Skeletal muscle satellite cell (primary cell): Measurements from ENCODE around the gene DDR1. TPM values are rescaled to one million over a fixed set of nuclear protein-coding genes. Genes with fewer than 3 reads are reported as not detected.

ENCODE experiments used
- H3K27me3 ChIP-seq: 2 replicates; pipeline ENCODE4 v1.7.0; 2013; ENCODE audit warnings: low read length; ENCODE audit not compliant: control insufficient read depth, insufficient read depth
- H3K36me3 ChIP-seq: 2 replicates; pipeline ENCODE4 v1.7.0; 2013; ENCODE audit warnings: mild to moderate bottlenecking, control low read depth, low read length; ENCODE audit not compliant: insufficient read depth
- H3K4me1 ChIP-seq: 2 replicates; pipeline ENCODE4 v1.7.0; 2013; ENCODE audit warnings: low read length; ENCODE audit not compliant: control insufficient read depth, insufficient read depth
- H3K4me2 ChIP-seq: 2 replicates; pipeline ENCODE4 v1.7.0; 2013; ENCODE audit warnings: mild to moderate bottlenecking, low read length
- H3K4me3 ChIP-seq: 2 replicates; pipeline ENCODE4 v1.7.0; 2013; ENCODE audit warnings: low read length
- H3K9ac ChIP-seq: 2 replicates; pipeline ENCODE4 v1.7.0; 2013; ENCODE audit warnings: mild to moderate bottlenecking, low read depth, low read length, moderate library complexity
- H3K9me3 ChIP-seq: replicated peaks from 2 replicates; pipeline ENCODE4 v1.7.0; 2013; ENCODE audit warnings: mild to moderate bottlenecking, control low read depth, low read length
- total RNA-seq: library from RNA; depleted of rRNA; stranded (reverse); fragments of >200 nt; gene quantifications from 2 replicates; pipeline ENCODE4 v1.2.3, GENCODE V29; 2012; rRNA removed

The DDR1 gene
- total RNA-seq = 3.8 and 3.9 TPM in 2 replicates

DNA sequence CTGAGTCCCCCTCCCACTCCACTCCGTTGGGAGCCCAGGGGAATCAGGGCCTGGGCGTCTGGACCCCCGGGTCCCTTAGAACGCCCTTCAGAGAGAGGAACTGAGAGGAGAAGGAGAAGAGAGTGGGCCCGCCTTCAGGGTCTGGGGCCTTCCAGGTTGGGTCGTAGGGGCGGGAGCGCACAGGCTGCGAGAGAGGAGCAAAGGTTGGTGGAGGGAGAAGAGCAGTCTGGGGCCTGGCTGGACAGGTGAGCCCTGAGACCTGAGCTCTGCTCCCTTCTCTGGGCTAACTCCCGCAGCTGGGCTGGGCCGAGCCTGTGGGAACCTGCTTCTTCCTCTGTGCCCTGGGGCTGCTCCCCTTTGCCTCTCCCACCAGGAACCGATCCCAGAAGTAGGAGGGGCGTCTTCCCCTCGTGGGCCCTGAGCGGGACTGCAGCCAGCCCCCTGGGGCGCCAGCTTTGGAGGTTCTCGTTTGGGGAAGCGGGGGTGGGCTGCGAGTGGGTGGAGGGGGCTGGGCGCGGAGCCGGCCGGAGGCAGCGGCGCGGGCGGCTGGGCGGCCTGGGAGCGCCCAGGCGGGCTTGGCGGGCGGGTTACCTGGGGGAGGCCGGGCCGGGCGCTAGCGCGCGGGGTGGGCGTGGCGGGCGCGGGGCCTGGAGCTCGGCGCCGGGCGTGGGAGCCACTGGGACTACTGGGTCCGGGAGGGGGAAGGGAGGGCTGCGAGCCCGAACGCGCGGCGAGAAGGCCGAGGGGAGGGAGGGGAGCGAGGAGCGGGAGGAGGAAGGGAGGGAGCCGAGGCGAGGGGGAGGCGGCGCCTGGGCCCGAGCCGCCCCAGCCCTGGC lies at the start of gene DDR1:
Gene DDR1, plus strand, starts transcription at position 835 of the 836 bp plus-strand sequence. CDS start 4,211 bp downstream, outside the sequence.
- no peaks in the 10 kb centered on the region for H3K36me3 ChIP-seq
- H3K4me2 ChIP-seq = peak within 1 kb of the TSS; percentile 90
- H3K4me3 ChIP-seq = peak within 1 kb of the TSS; percentile 80
- peaks cover 50% of the 10 kb centered on the region for H3K4me1 ChIP-seq
- no peaks in the 10 kb centered on the region for H3K27me3 ChIP-seq
- H3K9me3 ChIP-seq = no peaks in the 10 kb centered on the region
- peak within 1 kb of the TSS; percentile 80 for H3K9ac ChIP-seq

GRCh38 chr6:30834646-30835045 lies 49.7 kb upstream of the DDR1 start:
- H3K4me3 ChIP-seq = no peak overlapping the region
- H3K9ac ChIP-seq = no peak overlapping the region
- no peak overlapping the region for H3K4me2 ChIP-seq
- no peaks in the 10 kb centered on the region for H3K36me3 ChIP-seq
- H3K4me1 ChIP-seq = peaks cover 19% of the 10 kb centered on the region
- H3K27me3 ChIP-seq = peaks cover 13% of the 10 kb centered on the region
- no peaks in the 10 kb centered on the region for H3K9me3 ChIP-seq

GRCh38 chr6:30835576-30835975 lies 48.7 kb upstream of the DDR1 start:
- Histone ChIP-seq H3K4me2 (no peak overlapping the region), H3K27me3 (peaks cover 13% of the 10 kb centered on the region), H3K9me3 (no peaks in the 10 kb centered on the region), H3K36me3 (no peaks in the 10 kb centered on the region), H3K4me3 (no peak overlapping the region), H3K4me1 (peaks cover 19% of the 10 kb centered on the region), H3K9ac (no peak overlapping the region)

GRCh38 chr6:30836431-30836866 lies 47.9 kb upstream of the DDR1 start:
- no peak overlapping the region for H3K4me3 ChIP-seq
- H3K27me3 ChIP-seq = peaks cover 9% of the 10 kb centered on the region
- H3K9ac ChIP-seq = no peak overlapping the region
- peaks cover 19% of the 10 kb centered on the region for H3K4me1 ChIP-seq
- H3K36me3 ChIP-seq = no peaks in the 10 kb centered on the region
- no peaks in the 10 kb centered on the region for H3K9me3 ChIP-seq
- H3K4me2 ChIP-seq = peak overlapping the region; percentile 27

DNA sequence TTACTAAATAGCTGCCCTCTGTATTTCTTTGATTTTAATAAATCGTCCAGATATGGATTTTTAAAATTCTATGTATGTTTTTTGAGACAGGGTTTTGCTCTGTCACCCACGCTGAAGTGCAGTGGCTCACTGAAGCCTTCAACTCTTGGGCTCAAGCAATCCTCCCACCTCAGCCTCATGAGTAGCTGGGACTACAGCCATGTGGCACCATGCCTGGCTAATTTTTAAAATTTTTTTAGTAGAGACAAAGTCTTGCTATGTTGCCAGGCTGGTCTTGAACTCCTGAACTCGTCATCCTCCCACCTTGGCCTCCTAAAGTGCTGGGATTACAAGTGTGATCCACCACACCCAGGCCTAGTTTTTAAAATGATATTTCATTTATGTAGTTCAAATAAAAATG lies 47.4 kb upstream of the DDR1 start:
- Histone ChIP-seq H3K9ac (no peak overlapping the region), H3K36me3 (no peaks in the 10 kb centered on the region), H3K4me3 (no peak overlapping the region), H3K9me3 (no peaks in the 10 kb centered on the region), H3K27me3 (peaks cover 5% of the 10 kb centered on the region), H3K4me2 (peak overlapping the region; percentile 27), H3K4me1 (peaks cover 19% of the 10 kb centered on the region)

GRCh38 chr6:30837432-30837831 lies 46.9 kb upstream of the DDR1 start:
- Histone ChIP-seq H3K27me3 (peaks cover 3% of the 10 kb centered on the region), H3K4me2 (no peak overlapping the region), H3K36me3 (no peaks in the 10 kb centered on the region), H3K9me3 (no peaks in the 10 kb centered on the region), H3K9ac (no peak overlapping the region), H3K4me1 (peaks cover 19% of the 10 kb centered on the region), H3K4me3 (no peak overlapping the region)

DNA sequence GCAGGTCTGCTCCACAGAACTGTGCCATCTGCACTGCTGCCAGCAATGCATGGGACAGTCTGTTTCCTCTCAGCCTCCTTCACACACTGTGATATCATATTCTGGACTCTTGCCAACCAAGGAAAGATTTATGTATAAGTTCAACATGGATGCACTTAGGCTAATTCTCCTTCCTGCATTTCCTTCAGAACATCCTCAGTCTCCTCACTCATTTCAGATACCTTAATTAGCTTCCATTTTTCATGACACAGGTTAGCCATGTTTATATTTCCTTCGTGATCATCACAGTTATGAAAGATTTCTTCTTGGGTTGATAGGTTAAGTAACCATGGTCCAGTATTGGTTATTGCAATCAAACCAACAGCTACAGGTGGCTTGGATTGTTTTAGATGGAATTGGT lies 46.4 kb upstream of the DDR1 start:
- Histone ChIP-seq H3K4me2 (no peak overlapping the region), H3K36me3 (no peaks in the 10 kb centered on the region), H3K9me3 (no peaks in the 10 kb centered on the region), H3K9ac (no peak overlapping the region), H3K27me3 (no peaks in the 10 kb centered on the region), H3K4me1 (peaks cover 19% of the 10 kb centered on the region), H3K4me3 (no peak overlapping the region)

DNA sequence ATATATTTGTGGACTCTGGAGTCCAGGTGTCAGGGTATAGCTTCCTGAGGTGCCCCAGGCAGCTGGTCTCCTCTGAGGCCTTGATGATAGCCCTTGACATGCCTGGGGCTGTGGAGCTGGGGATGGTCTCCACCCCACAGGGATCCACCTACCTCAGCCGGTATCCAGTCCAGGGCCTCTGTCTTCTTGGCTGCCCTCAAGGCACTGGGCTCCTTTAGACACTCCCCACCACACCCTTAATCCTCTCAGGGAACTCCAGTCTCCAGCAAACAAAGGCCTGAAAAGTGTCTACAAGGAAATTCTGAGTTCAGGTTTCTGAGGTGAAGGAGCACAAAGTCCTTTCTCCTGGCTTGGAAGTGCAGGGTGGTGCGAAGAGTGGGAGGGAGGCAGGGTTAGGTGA lies 44.6 kb upstream of the DDR1 start:
- Histone ChIP-seq H3K4me2 (no peak overlapping the region), H3K9ac (no peak overlapping the region), H3K4me3 (no peak overlapping the region), H3K4me1 (peaks cover 33% of the 10 kb centered on the region), H3K27me3 (peaks cover 16% of the 10 kb centered on the region), H3K9me3 (no peaks in the 10 kb centered on the region), H3K36me3 (no peaks in the 10 kb centered on the region)

DNA sequence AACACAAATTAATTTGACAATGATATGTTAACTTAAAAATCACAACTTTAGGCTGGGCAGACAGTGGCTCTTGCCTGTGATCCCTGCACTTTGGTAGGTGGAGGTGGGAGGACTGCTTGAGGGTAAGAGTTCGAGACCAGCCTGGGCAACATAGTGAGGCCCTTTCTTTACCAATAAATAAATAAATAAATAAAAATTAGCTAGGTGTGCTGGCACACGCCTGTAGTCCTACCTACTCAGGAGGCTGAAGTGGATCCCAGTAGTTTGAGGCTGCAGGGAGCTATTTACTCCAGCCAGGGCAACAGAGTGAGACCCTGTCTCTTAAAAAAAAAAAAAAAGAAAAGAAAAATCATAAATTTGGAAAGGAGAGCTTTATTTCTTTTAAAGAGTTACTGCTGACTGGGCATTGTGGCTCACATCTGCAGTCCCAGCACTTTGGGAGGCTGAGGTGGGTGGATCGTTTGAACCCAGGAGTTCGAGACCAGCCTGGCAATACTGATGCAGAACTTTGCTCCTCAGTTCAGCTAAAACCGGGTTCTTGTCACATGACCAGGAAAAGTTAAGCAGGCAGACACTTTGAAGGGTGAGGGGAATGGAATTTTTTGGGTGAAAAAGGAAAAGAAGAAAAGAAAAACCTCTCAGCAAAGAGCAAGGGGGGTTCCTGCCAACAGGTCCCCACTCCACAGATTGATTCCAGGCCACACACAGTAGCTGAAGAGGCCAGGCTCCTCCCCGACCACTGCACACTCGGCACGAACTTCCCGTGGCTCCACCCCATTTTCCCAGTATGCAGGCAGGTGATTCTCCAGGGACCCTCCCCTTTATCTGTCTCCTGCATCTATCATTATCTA lies 44.0 kb upstream of the DDR1 start:
- Histone ChIP-seq H3K9me3 (no peaks in the 10 kb centered on the region), H3K9ac (no peak overlapping the region), H3K27me3 (peaks cover 21% of the 10 kb centered on the region), H3K4me1 (peaks cover 29% of the 10 kb centered on the region), H3K36me3 (no peaks in the 10 kb centered on the region), H3K4me3 (no peak overlapping the region), H3K4me2 (no peak overlapping the region)

DNA sequence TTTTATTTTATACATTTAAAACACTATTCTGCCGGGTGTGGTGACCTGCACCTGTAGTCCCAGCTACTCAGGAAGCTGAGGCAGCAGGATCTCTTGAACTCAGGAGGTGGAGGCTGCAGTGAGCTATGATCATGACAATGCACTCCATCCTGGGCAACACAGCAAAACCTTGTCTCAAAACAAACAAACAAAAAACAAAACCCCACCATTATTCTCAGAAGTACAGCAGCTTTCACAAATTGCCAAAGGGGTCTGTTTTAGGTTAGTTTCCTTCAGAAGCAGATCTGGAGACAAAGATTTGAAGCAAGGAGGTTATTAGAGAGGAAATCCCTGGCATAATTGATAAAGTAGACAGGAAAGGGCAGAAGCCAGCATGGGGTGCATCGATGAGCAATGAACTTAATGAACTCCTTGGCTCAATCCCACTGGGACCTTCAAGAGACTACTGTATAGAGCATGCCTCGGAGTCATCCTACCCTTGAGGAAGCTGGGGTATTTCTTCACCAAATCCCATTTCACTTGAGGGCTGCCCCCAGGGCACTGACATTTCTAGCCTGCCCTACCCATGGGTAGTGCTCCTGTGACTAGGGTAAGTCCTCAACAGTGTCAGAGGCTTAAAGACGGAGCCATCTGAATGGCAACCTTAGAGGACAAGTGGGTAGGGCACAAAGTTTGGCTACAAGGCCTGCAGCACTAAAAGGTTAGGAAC lies 43.2 kb upstream of the DDR1 start:
- no peaks in the 10 kb centered on the region for H3K9me3 ChIP-seq
- H3K9ac ChIP-seq = no peak overlapping the region
- H3K4me1 ChIP-seq = peaks cover 28% of the 10 kb centered on the region
- H3K4me3 ChIP-seq = no peak overlapping the region
- no peak overlapping the region for H3K4me2 ChIP-seq
- H3K36me3 ChIP-seq = no peaks in the 10 kb centered on the region
- H3K27me3 ChIP-seq = peaks cover 21% of the 10 kb centered on the region
